ENCODE results near the gene PFKFB3.

- TF ChIP-seq CTCF (IDR thresholded peaks at IDR 0.05) (no peak), POLR2A (IDR thresholded peaks at IDR 0.05) (no peak)
Observed at GRCh38 chr10:6200440-6200733, 2.3 kb upstream of the PFKFB3 start.
